ENCODE measurements around the gene RPS21.

- no peak for TF ChIP-seq CTCF (IDR thresholded peaks at IDR 0.05; ENCODE audit: insufficient read depth, low read length, poor library complexity, severe bottlenecking)
- TF ChIP-seq EZH2phosphoT487 (conservative IDR thresholded peaks at IDR 0.05; ENCODE audit: low read length): no peak
Observed at GRCh38 chr20:62419759-62420158, 32.9 kb downstream of the RPS21 start.
